HG03066 (cell line): ENCODE results near the gene FAM83D.

Experiments used
- ATAC-seq: cut with Tn5 transposase; IDR thresholded peaks from one replicate; pipeline ENCODE4 v1.9.1; 2021; ENCODE audit warnings: low read depth; ENCODE audit not compliant: unreplicated experiment

The FAM83D gene

DNA sequence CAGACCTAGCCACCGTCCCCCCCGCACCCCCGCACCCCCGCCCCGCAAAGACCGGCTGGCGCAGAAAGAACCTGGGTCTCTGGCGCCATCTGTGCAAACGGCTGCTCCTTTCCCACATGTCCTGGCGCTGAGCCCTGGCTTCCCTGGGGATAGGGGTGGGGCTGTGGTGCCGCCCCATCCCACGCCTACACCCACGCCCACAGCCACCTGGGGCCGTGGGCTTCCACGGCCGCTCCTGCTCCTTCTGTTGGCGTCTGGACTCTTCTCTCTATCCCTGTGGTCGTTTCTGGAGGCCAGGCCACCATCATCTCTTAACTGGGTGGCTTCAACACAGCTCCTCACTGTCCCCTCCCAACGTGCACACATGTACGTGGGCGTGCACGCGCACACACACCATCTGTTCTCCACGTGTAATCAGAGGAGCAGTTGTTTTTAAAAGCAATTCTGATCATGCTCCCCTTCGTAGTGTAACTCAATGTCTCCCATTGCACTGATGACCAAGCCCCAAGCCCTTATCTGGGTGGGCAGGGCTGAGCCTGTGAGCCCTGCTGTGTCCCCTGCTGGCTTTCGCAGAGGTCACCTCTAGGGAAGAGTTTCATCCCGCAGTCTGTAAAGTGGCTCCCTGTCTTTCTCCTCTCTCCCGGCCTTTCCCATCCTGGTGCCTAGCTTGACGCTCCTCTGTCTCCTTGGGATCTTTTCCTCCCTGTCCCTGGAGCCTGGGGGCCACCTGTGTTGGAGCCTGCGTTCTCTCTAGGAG, 31.9 kb upstream of the FAM83D start:
- no peak for ATAC-seq

DNA sequence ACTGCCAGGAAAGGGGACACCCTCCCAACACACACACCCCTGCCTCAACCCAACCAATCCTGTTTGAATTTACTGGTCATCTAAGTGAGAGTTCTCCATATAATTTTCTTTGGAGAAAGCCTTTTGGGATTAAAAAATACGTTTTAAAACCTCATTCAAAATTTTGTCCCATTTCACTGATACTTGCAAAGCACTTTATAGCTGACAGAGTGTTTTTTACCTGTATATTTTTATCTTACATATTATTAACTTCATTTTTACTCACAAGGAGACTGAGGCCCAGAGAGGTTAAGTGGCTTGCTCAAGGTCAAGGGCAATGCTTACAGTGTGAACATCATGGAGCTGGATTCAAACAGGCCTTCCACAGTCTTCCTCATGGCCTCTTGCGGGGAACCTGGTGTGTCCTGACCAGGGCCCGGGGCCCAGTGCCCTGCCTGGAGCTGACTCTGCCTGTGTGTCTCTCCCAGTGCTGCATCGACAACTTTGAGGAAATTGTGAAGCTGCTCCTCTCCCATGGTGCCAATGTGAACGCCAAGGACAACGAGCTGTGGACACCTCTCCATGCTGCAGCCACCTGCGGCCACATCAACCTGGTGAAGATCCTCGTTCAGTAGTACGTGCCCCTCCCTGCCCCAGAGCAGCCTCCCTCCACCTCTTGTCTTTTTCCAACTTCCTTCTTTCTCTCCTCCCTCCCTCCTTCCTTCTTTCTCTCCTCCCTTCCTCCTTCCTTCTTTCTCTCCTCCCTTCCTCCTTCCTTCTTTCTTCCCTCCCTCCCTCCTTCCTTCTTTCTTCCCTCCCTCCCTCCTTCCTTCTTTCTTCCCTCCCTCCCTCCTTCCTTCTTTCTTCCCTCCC, 30.9 kb upstream of the FAM83D start:
- no peak for ATAC-seq

DNA sequence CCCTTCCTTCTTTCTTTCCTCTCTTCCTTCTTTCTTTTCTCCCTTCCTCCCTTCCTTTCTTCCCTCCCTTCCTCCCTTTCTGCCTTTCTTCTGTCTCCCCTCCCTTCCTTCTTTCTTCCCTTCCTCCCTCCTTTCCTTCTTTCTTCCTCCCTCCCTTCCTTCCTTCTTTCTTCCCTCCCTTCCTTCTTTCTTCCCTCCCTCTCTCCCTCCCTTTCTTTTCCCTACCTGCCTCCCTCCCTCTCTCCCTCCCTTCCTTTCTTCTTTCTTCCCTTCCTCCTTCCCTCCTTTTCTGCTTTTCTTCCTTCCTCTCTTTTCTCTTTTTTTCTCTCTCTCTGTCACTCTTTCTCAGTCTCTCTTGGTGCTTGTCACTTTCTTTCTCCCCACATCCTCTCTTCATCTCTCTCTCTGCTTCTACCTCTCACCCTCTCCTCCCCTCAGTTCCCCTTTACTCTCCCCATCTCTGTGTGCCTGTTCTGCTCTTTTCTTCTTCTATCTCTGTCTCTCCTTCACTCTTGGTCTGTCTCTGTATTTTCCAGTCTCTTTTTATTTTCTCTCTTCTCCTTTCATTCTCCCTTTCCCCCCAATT, 30.1 kb upstream of the FAM83D start:
- no peak for ATAC-seq

DNA sequence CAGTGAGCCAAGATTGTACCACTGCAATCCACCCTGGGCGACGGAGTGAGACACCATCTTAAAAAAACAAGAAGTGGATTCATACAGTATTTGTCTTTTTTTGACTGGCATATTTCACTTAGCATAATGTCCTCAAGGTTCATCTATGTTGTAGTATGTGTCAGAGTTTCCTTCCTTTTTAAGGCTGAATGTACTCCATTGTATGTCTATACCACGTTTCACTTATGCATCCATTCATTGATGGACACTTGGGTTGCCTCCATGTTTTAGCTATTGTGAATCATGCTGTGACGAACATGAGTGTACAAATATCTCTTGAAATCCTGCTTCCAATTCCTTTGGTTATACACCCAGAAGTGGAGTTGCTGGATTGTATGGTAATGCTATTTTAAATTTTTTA, 28.9 kb upstream of the FAM83D start:
- no peak for ATAC-seq

DNA sequence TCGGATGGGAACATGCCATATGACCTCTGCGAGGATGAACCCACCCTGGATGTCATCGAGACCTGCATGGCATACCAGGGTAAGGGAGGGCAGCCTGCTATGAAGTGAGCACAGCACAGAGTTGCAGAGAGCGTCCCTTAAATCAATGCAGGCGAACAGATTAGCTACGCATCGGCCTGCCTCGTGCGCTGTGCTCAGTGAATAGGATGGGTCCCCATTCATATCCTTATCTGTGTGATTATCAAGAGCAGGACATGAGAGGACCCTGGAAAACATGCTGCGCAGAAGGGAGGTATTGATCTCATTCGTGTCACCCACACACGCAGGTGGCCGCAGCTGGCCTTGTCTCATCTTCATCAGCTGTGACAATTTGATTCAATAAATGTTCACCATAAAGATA, 25.6 kb upstream of the FAM83D start:
- ATAC-seq = no peak

DNA sequence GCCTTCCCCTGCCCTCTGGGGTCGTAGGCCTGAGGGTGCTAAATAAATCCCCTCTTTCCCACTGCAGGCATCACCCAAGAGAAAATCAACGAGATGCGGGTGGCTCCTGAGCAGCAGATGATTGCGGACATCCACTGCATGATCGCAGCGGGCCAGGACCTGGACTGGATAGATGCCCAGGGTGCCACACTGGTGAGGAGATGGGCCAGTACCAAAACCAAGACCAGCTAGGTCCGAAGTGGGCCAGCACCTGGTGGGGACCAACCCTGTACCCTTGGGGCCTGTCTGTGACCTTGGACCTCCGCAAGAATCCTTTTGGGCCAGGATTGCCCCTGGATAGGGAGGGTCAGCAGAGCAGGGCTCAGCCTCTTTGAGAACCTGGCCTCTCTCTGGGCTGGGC, 23.6 kb upstream of the FAM83D start:
- no peak for ATAC-seq

DNA sequence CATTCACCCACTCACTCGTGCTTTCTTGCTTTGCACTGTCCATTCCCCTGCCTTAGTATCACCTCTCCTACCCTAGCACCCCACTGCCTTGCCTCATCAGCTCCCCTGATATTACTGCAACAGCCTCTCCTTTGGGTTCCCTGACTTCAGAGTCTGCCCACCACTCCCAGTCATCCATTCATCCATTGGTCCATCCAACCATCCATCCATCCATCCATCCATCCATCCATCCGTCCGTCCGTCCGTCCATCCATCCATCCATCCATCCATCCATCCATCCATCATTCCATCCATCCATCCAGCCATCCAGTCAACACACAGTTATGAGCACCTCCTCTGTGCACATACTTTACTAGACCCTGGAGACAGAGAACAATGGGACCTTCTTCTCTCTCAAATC, 22.9 kb upstream of the FAM83D start:
- ATAC-seq = no peak

DNA sequence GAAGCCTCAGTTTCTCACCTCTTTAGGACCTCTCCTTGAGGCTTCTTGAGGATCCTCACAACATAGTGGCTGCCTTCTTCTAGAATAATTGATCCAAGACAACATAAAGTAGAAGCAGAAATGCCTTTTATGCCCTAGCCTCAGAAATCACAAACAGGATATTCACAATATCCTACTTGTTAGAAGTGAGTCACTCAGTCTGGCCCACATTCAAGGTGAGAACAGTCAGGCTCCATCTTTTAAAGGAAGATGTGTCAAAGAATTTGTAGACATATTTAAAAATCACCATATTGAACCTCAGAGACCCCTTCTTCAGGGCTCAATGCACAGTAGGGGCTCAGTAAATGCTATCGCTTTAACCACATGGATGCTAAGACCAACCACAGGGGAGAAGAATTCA, 20.8 kb upstream of the FAM83D start:
- no peak for ATAC-seq

DNA sequence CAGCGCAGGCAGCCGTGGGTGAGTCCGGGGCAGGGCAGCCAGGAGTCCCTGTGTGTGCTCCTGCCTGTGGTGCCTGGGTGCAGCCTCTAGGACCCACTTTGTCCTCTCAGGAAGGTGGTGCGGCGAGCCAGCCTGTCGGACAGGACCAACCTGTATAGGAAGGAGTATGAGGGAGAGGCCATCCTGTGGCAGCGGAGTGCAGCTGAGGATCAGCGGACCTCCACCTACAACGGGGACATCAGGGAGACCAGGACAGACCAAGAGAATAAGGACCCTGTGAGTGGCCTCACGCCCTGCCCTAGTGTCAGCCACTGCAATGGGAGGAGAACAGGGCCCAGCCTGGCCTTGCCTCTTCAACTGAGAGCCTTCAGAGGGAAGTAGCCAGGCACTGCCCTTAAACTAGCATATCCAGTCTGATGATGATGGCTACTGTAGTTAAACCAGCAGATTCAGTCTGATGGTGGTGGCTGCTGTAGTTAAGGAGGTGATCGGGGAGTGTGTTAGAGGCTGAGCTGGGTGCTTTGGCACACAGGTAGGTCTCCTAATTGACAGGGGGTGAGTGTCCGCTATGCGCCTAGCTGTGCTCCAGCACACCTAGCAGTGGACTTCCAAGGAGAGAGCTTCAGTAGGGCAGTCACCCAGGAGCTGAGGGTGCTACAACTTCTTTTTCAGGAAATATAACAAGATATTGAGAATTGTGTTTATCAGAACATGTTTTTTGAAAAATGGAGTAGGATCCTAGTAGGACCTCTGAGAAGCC, 18.1 kb upstream of the FAM83D start:
- ATAC-seq = no peak

DNA sequence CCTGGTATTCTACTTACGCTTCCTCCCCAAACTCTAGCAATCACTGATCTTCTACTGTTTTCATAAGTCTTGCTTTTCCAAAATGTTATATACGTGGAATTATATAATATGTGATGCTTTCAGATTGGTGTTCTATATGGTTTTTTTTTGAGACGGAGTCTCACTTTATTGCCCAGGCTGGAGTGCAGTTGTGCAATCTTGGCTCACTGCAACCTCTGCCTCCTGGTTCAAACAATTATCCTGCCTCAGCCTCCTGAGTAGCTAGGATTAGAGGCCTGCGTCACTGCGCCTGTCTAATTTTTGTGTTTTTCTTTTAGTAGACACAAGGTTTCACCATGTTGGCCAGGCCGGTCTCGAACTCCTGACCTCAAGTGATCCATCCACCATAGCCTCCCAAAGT, 10.9 kb upstream of the FAM83D start:
- no peak for ATAC-seq

DNA sequence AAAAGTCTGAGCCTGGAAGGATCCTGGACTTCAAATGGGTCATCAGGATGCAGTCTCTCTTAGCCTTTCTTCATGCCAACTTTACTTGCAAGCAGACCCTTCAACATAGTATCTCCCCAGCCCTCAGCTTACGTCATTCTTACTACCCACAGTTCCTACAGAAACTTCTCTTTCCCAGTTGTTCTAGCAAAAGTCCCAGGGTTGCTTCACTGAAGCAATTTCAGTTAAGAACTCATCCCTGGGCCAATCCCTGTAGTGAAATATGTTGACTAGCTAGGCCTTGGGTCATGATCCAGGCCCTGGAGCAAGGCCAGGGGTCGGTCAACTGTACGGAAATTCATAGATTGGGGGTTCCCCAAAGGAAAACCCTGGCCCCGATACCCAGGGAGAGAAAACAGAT, 8.6 kb upstream of the FAM83D start:
- ATAC-seq = no peak

DNA sequence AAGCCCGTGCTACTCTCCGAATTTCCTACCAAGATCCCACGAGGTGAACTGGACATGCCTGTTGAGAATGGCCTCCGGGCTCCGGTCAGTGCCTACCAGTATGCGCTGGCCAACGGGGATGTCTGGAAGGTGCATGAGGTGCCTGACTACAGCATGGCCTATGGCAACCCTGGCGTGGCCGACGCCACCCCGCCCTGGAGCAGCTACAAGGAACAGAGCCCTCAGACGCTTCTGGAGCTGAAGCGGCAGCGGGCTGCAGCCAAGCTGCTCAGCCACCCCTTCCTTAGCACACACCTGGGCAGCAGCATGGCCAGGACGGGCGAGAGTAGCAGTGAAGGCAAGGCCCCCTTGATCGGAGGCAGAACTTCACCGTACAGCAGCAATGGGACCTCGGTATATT, 8.0 kb upstream of the FAM83D start:
- no peak for ATAC-seq

DNA sequence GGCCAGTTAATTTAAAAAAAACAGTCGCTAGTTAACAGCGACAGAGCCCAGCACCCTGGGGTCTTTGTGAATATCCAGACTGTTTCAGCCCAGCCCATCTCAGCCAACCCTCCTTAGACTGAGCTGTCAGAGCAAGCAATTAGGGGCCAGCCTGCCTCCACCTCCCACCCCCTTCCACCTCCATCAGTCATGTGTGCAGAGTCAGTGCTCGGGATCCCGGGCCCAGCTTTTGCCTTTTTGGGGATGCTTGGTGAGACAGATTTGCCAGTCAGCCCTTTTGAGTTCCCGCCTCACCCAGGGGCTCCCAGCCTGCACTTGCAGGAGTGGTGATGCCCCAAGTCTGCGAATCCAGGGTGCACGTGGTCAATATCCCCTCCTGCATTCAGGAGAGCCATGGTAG, 6.5 kb upstream of the FAM83D start:
- ATAC-seq = no peak

DNA sequence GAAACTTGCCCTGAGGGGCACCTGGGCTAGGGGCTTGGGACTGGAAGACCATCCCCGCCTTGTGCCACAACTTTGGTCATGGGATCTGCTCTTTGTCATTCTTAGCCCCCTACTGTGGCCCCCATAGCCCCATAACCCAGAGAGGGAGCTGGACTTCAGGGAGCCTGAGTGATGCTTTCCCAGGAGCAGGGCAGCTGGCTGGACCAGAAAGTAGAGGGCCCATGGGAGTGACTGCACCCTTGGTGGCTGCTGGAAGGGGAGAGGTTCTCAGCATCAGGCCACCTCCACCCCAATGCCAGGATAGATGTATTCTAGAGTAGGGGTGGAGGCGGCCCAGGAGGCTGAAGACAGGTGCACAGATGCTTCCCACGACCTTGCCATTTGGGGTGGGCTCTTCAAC, 5.8 kb upstream of the FAM83D start:
- ATAC-seq = no peak

DNA sequence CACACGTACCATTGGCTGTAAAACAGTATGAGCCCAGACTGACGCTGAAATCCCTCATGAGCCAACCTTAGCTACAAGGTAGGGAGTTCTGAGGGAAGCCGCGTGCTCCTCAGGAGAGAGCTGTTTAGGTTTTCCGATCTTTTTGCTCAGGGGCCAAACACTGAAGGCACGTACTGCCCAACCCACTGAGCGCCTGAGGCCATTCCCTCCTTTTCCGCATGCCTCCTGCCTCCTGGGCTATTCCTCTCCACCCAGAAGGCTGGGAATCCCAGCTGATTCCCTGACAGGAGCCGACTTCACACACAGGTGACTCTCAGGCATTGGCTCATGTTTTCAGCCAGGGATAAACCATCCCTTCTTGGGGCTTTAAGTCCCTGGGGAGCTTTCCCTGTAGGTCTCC, 5.4 kb upstream of the FAM83D start:
- ATAC-seq = no peak

DNA sequence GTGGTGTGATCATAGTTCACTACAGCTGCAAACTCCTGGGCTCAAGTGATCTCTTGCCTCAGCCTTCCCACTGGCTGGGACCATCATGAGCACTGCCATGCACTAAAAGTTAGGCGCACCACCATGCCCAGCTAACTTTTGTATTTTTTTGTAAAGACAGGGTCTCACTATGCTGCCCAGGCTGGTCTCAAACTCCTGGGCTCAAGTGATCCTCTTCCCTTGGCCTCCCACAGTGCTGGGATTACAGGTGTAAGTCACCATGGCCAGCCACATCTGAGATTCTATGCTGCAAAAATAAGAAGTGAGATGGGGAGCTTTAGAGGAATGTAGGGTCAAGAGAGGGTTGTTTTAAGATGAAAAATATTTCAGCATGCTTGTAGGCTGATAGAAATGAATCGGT, 1.5 kb upstream of the FAM83D start:
- no peak for ATAC-seq

DNA sequence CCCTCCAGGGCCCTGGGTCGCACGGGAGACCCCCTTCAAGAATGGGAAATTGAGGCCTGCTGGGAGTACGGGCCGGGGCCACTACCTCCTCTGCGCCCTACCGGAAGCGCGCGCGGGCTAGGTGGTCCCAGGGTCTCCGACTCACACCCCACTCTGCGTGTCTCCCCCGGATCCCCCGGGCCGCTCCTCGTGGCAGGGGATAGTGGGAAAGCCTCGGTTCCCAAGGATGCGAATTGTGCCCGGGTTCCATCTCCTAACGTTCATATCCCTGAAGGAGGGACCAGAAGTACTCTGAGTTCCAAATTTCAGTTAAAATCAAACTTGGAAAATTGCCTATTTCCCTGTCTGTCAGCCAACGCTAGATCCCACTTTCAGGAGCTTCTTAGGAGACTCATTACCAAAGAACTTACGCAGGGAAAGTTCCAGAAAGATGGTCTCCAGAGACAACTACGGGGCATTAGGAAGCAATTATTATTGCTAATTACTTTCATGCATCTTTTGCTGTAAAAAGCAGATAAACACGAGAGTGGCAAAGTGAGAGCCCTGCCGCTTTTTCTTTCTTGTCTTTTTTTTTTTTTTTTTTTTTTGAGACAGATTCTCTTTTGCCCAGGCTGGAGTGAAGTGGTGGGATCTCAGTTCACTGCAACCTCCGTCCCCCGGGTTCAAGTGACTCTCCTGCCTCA, 858 bp downstream of the FAM83D start:
- no peak for ATAC-seq

DNA sequence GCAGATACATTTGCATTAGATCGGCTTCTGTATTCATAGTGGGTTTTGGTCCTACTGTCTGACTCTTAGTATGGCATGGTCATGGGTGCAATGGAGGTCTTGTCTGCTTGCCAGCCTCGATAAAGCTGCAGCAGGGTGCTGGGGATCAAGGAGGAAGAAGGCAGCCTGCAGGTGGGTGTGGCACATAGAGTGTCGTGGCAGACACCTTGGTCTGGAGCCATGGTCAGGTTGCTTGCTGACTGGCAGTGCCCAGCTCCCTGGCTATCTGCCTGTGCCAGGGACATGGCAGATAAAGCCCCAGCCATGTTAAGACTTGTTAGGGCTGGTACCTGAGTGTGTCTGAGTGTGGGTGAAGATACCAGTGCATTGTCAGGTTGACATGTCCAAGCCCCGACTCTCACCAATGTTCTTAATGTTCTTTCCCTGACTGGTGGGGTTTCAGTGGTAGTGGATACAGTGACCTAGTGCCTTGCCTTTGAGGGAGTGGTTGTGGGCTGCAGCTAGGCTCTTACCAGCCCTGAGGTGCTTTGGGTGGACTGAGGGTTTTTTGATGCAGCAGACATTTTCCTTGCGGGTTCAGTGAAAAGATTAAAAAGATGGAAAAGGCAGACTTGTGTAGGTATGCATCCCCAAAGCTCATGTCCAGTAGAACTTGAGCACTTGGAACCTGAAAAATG, 1.8 kb downstream of the FAM83D start:
- no peak for ATAC-seq

DNA sequence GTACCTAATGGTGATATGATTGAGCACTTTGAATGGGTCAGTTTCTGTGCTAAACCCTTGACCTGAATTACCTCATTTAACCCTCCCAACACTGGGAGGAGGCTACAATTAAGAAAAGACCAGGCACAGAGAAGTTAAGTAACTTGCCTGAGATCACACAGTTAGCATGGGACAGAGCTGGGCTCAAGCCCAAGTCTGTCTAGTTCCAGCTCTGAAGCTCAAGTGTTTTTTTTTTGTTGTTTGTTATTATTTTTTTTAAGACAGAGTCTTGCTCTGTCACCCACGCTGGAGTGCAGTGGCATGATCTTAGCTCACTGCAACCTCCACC, 4.0 kb downstream of the FAM83D start:
- ATAC-seq = no peak

DNA sequence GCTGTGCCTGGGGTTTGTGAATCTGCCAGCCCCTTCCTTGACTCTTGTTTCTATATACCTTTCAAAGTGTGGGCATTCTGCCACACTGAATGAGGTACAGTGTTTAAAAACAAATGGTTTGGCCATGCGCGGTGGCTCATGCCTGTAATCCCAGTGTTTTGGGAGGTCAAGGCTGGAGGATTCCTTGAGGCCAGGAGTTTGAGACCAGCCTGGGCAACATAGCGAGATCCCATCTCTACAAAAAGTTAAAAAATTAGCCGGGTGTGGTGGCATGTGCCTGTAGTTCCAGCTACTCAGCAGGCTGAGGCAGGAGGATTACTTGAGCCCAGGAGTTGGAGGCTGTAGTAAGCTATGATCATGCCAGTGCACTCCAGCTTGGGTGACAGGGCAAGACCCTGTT, 5.8 kb downstream of the FAM83D start:
- ATAC-seq = no peak
